NCI-H526 (cell line): ENCODE measurements around the gene CCPG1.

Experiments
- DNase-seq, 2 experiments: peaks; one replicate each; lab custom pipeline; 2025; lab: John Stamatoyannopoulos, UW

The CCPG1 gene

GRCh38 chr15:55319537-55320237 lies 88.5 kb downstream of the CCPG1 start:
- no peak for DNase-seq

GRCh38 chr15:55318588-55319494 lies 89.3 kb downstream of the CCPG1 start, which contains the start of the genes PIGB and PIGBOS1:
Gene PIGB, plus strand, starts transcription at chr15:55319222. Its CDS starts 29 bp downstream, at chr15:55319251.
Gene PIGBOS1, minus strand, starts transcription at chr15:55319123. Its CDS starts 1,331 bp downstream, at chr15:55317792.
- peak; percentile 85 to 92 for DNase-seq
